Gastroesophageal sphincter (tissue), 3 donors: ENCODE results near the gene KIZ.

Experiments used
- EP300 ChIP-seq: sonication (generic); formaldehyde crosslinking; IDR thresholded peaks from one replicate; pipeline ENCODE4 v1.6.1; 2017; ENCODE audit warnings: antibody characterized with exemption, mild to moderate bottlenecking
- POLR2A ChIP-seq, 2 donors: fragments of 450-650 bp; IDR thresholded peaks; one replicate each; pipeline ENCODE4 v1.6.1; 2017; ENCODE audit warnings: antibody characterized with exemption in 2 of 2, mild to moderate bottlenecking in 2 of 2, moderate library complexity in 1 of 2
- POLR2AphosphoS5 ChIP-seq: sonication (generic); formaldehyde crosslinking; IDR thresholded peaks from one replicate; pipeline ENCODE4 v1.6.1; 2017; ENCODE audit warnings: antibody characterized with exemption
- TF ChIP-seq, protein P1 (sequence below), 4 experiments: fragments of 200-600 bp in 2 of 4; fragments of 450-650 bp in 2 of 4; sonication (generic) in 1 of 4; IDR thresholded peaks; one replicate each; pipeline ENCODE4 v1.5.1; 2017 to 2019; ENCODE audit warnings: antibody characterized with exemption in 4 of 4, mild to moderate bottlenecking in 2 of 4, moderate library complexity in 2 of 4

DNA sequence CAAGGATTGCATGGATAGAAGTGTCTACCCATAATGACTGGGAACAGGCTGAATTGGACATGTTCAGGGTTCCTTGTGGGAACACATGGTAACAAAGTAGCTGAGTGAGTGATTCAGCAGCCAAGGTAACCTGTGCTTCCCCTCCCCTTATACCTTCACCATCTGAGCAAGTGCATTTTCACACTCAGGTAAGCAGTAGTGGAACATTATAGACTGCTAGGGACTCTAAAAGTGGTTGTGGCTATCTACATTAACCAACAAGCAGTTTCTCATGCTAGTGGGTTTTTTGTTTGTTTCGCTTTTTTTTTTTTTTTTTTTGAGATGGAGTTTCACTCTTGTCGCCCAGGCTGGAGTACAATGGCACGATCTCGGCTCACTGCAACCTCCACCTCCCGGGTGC is 41.4 kb downstream of the KIZ start:
- TF ChIP-seq, protein P1, sequence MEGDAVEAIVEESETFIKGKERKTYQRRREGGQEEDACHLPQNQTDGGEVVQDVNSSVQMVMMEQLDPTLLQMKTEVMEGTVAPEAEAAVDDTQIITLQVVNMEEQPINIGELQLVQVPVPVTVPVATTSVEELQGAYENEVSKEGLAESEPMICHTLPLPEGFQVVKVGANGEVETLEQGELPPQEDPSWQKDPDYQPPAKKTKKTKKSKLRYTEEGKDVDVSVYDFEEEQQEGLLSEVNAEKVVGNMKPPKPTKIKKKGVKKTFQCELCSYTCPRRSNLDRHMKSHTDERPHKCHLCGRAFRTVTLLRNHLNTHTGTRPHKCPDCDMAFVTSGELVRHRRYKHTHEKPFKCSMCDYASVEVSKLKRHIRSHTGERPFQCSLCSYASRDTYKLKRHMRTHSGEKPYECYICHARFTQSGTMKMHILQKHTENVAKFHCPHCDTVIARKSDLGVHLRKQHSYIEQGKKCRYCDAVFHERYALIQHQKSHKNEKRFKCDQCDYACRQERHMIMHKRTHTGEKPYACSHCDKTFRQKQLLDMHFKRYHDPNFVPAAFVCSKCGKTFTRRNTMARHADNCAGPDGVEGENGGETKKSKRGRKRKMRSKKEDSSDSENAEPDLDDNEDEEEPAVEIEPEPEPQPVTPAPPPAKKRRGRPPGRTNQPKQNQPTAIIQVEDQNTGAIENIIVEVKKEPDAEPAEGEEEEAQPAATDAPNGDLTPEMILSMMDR (IDR thresholded peaks at IDR 0.05), result no peak
- no peak for TF ChIP-seq EP300
- no peak for TF ChIP-seq POLR2A (IDR thresholded peaks at IDR 0.05)
- no peak for TF ChIP-seq POLR2AphosphoS5
